IPS DF 19.7 (cell line): Measurements from ENCODE around the gene TPBGL.

Experiments
- DNase-seq: peaks from one replicate; pipeline ENCODE4 v3.0.0-alpha.2; 2013; ENCODE audit warnings: low read depth, low spot score

Gene TPBGL, protein sequence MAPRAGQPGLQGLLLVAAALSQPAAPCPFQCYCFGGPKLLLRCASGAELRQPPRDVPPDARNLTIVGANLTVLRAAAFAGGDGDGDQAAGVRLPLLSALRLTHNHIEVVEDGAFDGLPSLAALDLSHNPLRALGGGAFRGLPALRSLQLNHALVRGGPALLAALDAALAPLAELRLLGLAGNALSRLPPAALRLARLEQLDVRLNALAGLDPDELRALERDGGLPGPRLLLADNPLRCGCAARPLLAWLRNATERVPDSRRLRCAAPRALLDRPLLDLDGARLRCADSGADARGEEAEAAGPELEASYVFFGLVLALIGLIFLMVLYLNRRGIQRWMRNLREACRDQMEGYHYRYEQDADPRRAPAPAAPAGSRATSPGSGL

DNA sequence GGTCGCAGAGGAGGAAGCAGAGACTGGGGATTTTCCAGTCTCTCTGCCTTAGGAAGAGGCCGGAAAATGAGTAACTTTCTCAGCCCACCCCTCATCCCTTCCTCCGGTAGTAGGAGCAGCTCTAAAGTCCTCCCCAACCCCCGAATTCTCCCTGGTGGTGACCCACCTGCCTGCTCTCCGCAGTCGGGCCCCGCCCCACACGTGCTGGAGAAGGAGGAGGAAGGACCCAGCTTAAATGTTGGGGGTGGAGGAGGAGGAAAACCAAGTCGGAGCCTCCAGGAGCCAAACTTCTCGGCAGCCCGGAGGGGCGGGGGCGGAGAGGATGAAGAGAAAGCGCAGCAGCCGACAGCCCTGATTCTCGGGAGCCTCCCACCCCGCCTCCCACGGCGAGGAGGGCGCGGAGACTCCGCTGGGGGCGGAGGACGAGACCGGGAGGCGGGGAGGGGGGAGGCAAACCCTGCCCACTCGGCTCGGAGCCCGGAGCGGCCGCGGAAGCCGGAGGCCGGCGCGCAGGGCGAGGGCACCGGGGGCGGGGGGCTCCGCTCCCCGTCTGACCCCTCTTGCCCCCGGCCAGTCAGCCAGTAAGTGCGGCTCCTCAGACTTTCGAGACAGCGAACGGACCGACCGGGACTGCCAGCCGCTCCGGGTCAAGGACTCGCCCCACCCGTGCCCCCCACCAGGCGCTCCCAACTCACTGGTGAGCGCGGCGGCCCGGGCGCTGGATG lies at the start of gene TPBGL:
TPBGL (plus strand) TSS at position 464 of the 725 bp plus-strand sequence. CDS start 276 bp downstream, outside the sequence.
- DNase-seq = no peak

DNA sequence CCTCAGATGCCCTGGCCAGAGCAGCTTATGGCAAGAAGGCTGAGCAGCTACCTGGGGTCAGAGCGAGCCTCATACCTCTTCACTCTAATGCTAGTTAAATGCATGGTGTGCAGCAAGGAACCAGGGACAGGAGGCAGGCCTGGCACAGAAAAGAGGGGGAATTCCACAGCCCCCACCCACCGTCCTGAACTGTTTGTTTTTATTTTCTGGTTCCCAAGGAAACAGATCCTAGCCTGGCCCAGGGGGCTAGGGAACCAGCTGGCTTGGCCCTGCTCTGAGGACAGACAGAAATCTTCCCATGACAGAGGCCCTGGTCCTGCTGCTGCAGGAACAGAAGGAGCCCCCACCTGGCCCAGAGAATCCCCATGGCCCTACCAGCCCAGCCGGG lies 49.2 kb upstream of the TPBGL start:
- no peak for DNase-seq

DNA sequence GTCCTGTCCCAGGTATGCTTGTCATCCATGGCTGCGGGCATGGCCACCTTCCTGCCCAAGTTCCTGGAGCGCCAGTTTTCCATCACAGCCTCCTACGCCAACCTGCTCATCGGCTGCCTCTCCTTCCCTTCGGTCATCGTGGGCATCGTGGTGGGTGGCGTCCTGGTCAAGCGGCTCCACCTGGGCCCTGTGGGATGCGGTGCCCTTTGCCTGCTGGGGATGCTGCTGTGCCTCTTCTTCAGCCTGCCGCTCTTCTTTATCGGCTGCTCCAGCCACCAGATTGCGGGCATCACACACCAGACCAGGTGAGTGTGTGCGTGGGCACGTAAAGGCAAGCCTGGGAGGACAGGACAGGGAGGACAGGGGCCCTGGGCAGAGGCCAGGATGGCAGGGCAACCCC lies 47.3 kb upstream of the TPBGL start:
- DNase-seq = no peak

DNA sequence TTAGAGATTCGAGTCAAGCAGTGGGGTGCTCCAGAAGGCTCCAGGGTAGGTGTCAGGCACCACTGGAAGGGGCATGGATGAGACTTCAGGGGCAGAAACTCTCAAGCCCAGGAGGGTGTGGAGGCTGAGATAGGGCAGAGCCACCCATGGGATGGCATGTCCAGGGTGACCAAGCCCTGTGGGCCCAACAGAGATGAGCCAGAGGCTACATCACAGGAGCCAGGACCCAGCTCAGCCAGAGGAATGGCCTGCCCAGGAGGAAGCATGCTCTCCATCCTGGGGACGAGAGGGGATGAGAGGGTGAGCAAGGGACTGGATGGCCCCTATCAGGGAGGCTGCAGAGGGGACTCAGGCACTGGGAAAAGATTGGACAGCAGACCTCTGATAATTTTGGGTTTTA lies 46.9 kb upstream of the TPBGL start:
- DNase-seq = no peak

DNA sequence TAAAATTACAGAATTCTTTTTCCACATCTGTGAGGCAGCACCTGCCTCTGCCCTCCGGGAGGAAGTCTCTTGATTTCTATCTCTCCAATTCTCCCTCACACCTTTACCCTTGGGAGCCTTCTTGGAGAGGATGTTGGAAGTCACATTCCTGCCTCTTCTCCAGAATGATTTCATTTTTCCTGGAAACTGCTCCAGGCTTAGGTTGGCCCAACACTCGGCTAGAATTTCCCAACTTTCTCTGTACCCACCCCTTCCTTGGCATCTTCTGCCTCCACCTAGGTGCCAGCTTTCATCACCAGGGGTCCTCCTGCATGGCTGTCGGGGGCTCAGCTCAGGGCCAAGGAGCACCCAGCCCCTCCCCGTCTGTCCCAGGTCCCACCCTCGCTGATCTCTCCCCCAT lies 46.4 kb upstream of the TPBGL start:
- DNase-seq = no peak

DNA sequence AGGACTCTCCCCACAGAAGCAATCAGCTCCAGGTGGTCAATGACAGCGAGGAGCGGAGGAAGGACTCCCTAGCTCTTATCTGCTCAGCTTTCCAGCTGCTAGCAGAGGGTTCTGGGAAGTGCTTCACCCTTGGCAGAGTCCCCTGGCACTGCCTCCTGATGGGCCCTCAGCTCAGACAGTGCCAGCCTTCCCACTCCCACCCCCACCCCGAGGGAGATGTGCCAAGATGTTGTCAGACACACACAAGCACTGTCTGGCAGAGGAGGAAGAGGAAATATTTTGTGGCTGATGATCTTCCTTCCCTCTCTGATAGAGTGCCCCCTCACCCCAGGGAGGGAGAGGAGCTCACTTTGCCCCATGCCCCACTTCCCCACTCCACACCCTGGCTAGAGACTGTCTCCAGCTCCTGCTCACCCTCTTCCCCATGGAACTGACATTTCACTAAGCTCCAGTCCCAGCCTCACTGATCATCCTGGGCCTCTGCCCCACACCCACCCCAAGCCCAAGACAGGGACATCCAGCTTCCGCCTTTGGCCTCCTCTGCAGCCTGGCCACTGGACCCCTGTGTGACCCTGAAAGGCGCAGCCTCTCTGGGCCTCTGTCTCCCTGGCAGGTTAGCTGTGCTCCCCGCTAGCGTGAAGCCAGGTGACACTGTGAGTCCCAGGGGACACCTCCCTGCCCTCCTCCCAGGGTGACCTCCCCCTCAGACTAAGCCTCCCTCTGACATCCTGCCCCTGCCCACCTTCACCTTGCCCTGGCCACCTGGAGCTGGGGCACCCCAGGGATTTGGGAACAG lies 45.2 kb upstream of the TPBGL start:
- no peak for DNase-seq

DNA sequence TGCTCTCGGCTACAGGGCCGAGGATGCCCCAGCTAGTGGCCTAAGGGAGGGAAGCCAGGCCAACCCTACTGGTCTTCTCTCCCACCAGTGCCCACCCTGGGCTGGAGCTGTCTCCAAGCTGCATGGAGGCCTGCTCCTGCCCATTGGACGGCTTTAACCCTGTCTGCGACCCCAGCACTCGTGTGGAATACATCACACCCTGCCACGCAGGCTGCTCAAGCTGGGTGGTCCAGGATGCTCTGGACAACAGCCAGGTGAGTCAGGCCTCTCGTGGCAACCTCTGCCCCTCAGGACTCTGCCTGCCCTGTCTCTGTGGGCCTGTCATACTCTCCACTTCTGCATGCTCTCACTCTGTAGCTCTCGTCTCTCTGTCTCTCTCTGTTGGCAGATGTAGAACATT lies 44.1 kb upstream of the TPBGL start:
- DNase-seq = no peak

DNA sequence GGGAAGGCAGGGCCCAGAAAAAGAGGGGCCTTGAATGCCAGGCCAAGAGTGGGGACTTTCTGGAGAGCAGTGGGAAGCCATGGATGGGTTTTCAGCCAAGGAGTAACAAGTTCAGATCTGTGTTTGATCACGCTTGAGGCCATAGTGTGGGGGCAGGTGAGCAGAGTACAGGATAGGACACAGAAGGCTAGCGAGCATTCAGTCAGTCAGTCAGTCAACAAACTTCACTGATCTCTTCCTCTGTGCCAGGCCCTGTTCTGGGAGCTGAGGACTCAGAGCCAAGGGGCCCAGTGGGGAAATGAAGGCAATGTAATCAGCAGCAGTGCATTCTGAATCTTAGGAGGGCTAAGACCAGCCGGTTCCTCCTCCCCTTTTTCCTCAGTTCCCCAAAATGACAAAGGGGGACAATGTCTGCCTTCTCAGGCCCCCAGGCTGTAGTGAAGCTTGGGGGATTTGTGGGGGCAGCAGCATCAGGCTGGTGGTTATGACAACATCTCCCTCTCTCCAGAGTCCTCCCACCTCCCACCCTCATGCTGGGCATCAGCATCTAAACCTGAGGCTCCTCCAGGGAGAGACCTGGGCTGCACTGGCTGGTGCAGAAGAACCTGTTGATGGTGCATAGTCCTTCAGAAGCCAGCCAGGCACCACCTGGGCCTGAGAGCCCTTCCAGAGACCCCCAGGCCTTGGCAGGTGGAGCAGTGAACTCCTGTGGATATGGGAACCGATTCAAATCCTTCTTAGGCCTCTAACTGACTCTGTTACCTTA lies 42.9 kb upstream of the TPBGL start:
- no peak for DNase-seq

DNA sequence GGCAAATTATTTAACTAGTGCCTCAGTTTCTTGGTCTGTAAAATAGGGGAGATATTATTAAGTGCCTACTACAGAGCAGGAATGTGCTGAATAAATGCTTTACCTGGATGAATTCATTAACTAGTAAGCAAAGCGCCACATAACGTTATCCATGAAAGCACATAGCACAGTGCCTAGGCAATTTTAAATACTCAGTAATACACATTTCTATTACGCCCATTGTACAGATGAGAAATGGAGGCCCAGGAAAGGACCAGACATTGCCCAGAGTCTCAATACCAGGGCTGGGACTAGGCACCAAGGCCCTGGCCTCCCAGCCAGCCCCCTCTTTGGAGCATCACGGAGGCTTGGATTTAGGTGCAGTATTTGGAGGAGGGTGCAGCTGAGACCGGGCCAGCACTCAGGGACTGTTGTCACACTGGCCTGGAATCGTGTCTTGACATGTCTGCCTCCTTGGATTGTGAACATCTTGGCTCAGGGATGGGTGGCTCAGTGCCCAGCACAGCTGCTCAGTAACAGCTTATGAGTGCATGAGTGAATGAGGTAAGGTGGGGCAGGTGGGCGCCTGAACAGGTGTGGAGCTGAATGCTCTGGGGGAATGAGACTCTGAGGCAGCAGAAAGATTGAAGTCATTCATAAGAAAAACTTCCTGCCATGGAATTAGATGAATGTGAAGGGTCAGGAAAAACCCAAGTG lies 42.1 kb upstream of the TPBGL start:
- no peak for DNase-seq

DNA sequence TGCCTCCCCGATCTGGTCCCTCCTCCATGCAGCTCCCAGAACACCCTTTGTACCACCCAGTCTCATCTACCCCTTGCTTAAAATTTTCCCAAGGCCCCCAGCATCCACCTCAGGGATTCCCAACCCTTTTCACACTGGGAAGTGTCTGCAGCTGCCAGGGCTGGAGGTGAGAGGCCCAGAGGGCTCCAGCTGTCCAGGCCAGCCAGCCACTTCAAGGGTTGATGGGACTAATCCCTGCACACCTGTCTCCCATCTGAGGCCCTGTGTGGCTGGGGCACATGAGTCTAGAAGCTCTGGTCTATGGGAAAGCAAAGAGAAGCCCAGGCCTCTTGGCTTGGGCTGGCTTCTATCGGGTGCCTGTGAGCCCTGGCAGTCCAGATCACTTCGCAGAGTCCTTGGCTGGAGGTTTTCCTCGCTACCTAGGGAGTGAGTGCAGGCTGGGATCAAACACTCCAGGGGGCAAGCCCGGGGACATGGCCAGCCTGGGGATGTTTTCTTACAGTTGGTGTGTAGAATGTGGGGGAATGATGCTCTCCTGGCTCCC lies 41.1 kb upstream of the TPBGL start:
- no peak for DNase-seq

DNA sequence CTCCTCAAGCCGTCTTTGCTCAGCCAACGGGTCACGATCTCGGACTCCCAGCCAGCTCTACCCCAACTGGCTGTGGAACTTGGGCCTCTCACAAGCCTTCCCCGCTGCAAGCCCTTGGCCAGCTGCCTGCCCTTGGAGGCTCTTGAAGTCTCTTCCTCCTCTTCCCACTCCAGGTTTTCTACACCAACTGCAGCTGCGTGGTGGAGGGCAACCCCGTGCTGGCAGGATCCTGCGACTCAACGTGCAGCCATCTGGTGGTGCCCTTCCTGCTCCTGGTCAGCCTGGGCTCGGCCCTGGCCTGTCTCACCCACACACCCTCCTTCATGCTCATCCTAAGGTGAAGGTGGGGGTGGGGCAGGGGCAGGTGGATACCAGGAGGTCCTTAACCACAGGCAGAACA lies 40.5 kb upstream of the TPBGL start:
- no peak for DNase-seq

DNA sequence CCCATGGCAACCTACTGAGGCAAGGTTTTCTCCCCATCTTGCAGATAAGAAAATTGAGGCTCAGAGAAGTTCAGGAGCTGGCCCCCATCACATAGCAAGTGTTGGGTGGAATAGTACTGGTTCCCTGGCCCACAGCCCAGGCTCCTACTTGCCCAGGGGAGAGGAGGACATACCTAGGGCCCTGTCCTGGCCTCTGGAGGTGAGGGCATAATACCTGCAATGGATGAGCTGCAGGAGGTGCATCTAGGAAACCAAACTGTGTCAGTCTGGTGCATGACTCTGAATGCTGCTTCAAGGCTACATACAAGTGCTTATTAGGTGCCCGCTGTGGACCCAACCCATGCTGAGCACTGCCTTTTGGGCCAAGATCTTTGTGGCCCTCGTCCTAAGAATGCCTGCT lies 40.0 kb upstream of the TPBGL start:
- no peak for DNase-seq

DNA sequence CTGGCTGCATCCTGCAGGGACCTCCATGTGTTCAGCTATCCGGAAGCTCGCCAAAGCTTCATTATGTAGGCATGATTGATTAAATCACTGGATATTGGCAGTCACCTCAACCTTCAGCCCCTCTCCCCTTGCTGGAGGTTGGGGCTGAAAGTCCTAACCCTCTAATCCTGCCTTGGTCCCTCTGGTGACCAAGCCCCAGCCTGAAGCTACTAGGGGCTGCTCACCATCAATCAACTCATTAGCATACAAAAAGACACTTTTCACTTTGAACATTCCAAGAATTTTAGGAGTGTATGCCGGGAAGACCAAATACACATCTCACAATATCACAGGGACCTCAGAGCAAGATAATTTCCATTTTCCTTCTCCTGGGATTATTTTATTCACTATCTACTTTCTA lies 38.8 kb upstream of the TPBGL start:
- no peak for DNase-seq

DNA sequence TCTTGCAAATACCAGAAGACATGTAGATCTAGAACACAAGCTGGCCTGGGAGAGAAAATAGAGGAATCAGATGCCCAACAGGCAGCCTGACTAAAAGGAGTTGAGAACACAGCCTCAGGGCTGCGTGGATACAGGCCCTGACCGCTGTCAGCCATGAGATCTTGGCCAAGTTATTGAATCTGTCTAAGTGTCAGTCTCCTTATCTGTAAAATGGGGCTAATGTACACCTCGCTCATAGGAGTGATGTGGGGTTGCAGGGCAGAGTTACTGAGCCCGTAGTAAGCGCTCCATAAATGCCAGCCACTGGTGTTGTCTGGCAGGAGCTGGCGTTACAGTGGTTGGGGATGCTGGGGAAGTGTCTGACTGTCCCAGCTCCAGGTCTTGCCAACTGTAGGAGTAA lies 38.4 kb upstream of the TPBGL start:
- no peak for DNase-seq

DNA sequence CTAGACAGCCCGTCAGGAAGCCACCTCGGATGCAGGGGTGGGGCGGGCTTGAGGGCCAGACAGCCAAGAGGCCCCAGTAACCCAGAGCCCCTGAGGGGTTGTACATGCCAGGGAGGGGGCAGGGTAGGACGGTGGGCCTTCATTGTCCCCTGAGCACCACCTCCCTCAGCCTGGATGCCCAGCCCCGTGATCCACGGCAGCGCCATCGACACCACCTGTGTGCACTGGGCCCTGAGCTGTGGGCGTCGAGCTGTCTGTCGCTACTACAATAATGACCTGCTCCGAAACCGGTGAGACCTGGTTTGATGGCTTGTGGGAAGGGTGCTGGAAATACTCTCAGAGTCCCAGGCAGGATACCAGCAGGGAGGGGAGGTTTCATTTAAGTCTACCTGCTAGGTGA lies 37.4 kb upstream of the TPBGL start:
- DNase-seq = no peak

DNA sequence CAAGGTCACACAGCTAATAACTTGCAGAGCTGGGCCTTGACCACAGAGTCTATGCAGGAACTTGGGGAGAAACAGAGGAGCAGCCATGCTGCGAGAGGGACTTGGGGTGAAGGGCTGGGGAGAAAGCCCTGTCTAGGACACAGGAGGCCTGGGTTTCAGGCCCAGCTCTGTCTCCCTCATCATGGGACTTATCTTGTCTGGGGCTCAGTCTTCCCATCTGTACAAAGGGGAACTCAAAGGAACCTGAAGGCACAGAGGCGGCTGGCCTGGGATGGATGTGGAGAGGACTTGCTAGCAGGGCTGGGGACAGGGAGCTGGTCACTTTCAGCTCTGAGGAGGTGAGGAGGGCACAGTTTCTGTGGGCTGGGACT lies 36.9 kb upstream of the TPBGL start:
- no peak for DNase-seq

DNA sequence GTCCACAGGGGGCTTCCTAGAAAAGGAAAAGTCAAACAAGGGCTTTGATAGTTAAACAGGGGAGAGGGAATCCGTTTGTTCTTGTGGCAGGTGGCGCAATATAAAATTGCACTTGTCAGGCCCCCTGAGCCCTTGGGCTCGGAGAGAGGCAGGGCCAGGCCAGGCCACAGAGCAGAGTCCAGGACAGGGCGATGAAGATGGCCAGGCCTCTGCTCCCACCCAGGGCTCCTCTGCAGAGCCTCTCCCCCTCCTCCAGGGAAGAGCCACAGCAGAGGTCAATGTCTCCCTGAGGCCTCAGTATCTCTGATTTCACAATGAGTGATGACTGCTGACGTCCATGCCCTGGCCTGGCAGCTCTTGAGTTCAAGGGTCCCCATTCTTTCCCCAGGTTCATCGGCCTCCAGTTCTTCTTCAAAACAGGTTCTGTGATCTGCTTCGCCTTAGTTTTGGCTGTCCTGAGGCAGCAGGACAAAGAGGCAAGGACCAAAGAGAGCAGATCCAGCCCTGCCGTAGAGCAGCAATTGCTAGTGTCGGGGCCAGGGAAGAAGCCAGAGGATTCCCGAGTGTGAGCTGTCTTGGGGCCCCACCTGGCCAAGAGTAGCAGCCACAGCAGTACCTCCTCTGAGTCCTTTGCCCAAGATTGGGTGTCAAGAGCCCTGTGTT lies 36.4 kb upstream of the TPBGL start:
- DNase-seq = no peak

DNA sequence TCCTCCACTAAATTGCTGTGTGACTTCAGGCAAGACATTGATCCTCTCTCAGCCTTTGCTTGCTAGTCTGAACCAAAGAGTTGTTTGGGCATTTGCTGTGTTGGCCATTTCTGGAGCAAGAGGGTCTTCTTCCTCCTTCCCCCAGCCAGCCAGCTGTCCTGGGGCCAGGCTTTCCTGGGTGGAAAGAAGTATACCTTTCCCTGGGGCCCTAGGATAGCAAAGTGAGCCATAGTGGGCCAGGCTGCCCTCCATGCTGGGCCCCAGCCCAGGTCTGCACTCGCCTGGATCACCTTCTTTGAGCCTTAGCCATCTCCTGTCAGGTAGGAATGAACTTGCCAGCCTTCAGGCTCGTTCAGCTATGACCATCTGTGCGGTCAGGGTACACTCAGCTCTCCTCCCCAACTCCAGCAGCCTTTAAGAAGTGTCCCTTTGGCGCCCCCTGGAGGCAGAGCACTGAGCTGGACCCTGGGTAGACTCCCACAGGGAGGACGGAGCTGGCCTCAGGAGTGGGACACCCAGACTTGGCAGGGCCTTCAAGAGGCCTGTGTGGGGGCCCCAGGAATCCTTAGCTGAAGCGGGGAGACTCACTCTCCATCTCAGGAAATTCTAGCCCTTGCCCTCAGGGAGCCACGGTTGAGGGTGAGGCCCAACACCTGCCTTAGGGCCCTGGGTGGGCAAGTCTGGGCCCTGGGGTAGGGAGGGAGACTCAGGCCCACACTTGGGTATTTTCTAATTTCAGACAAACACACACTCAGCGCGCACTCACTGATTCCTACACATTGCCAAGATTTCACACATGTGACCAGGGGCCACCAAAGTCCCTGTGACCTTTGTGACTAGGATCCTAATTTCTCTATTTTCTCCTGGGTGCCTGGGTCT lies 35.6 kb upstream of the TPBGL start:
- DNase-seq = peak; percentile 45

DNA sequence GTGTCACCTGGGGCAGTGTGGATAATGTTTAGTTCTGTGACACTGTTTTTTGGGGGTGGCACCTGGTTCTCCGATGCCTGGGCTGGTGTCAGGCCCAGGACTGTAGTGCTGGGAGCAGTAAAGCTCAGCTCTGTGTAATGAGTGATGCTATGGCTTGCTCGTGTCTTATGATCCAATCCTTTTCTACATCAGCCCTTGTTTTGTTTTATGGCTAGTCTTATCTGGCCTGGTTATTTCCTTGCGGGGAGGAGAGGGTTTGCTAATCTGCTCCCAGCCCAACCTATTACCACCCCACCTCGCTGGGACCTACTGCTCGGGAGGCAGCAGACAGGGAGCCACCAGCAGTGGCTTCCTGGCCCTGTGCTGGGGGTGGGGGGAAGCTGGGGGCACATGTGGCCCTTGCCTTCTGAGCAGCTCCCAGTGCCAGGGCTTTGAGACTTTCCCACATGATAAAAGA lies 35.0 kb upstream of the TPBGL start:
- DNase-seq = no peak
